Caco-2 (cell line): ENCODE results near the gene COMMD10. TPM values are rescaled to one million over a fixed set of nuclear protein-coding genes. Genes with fewer than 3 reads are reported as not detected.

Experiments
- BruUV-seq: library from RNA; stranded (reverse); fragments of 400-500 nt; replicated peaks from 2 replicates; lab custom pipeline; 2021; lab: Mats Ljungman, UMichigan
- CTCF ChIA-PET: fragments of 300-600 bp; sonication (Branson Sonifier 250); formaldehyde crosslinking; loops from one replicate; lab custom pipeline; 2022; ENCODE audit warnings: antibody characterized with exemption; lab: Charles Lee
- POLR2A ChIA-PET: fragments of 300-600 bp; sonication (Branson Sonifier 250); formaldehyde crosslinking; loops from one replicate; lab custom pipeline; 2022; ENCODE audit warnings: antibody characterized with exemption; lab: Charles Lee
- DNase-seq, 2 experiments: peaks; one replicate each; pipeline versions ENCODE4 v3.0.0 to v3.0.0-alpha.2; 2020 to 2022
- H3K27me3 ChIP-seq: replicated peaks from 2 replicates; pipeline ENCODE4 v1.6.0; 2011; ENCODE audit warnings: low read length; ENCODE audit not compliant: control insufficient read depth, insufficient read depth
- H3K36me3 ChIP-seq: 2 replicates; pipeline ENCODE4 v1.5.1; 2011; ENCODE audit warnings: low read length; ENCODE audit not compliant: control insufficient read depth, insufficient read depth
- H3K4me1 ChIP-seq: fragments of 250-450 bp; sonication (Bioruptor Pico); 2 replicates; pipeline ENCODE4 v1.5.1; 2020; ENCODE audit warnings: mild to moderate bottlenecking
- H3K4me3 ChIP-seq: 2 replicates; pipeline ENCODE4 v1.5.1; 2011; ENCODE audit warnings: low read depth, mild to moderate bottlenecking, control low read depth, low read length
- H3K9me3 ChIP-seq: fragments of 250-450 bp; sonication (Bioruptor Pico); 2 replicates; pipeline ENCODE4 v1.5.1; 2020; ENCODE audit warnings: mild to moderate bottlenecking, moderate library complexity
- H3K27ac Mint-ChIP-seq: one replicate; pipeline ENCODE4 v1.8.0; 2022; ENCODE audit warnings: mixed read lengths; ENCODE audit not compliant: unreplicated experiment
- H3K27me3 Mint-ChIP-seq: one replicate; pipeline ENCODE4 v1.8.0; 2022; ENCODE audit warnings: mixed read lengths; ENCODE audit not compliant: insufficient read depth, unreplicated experiment
- H3K36me3 Mint-ChIP-seq: one replicate; pipeline ENCODE4 v1.8.0; 2022; ENCODE audit warnings: mild to moderate bottlenecking, mixed read lengths; ENCODE audit not compliant: insufficient read depth, unreplicated experiment
- H3K4me1 Mint-ChIP-seq: one replicate; pipeline ENCODE4 v1.8.0; 2022; ENCODE audit warnings: low read depth, mixed read lengths; ENCODE audit not compliant: unreplicated experiment
- H3K4me3 Mint-ChIP-seq: one replicate; pipeline ENCODE4 v1.8.0; 2022; ENCODE audit warnings: mild to moderate bottlenecking, moderate library complexity, mixed read lengths; ENCODE audit not compliant: unreplicated experiment
- H3K9me3 Mint-ChIP-seq: one replicate; pipeline ENCODE4 v1.8.0; 2022; ENCODE audit warnings: mixed read lengths; ENCODE audit not compliant: unreplicated experiment
- intact Hi-C: fragments of 100-400 bp; cut with micrococcal nuclease; formaldehyde crosslinking; loops from one replicate; pipeline ENCODE4 v1.10.0; 2022; ENCODE audit not compliant: unreplicated experiment
- total RNA-seq: library from RNA; stranded (reverse); gene quantifications from 2 replicates; pipeline ENCODE4 v1.2.3, GENCODE V29; 2022
- TF ChIP-seq, protein P1 (sequence below), 2 experiments: fragments of 200-600 bp in 1 of 2; IDR thresholded peaks; 1 replicate in 1 of 2; 2 replicates in 1 of 2; pipeline versions ENCODE4 v1.5.1 to v1.8.0; 2011 to 2022; ENCODE audit warnings: antibody characterized with exemption in 1 of 2, control low read depth in 1 of 2, inconsistent platforms in 1 of 2, low read depth in 1 of 2, low read length in 1 of 2, mild to moderate bottlenecking in 1 of 2, moderate library complexity in 1 of 2; ENCODE audit not compliant: insufficient read depth in 1 of 2, severe bottlenecking in 1 of 2, unreplicated experiment in 1 of 2

Gene COMMD10
- total RNA-seq, 1 experiment from 2014 or later: 26.4 TPM

DNA sequence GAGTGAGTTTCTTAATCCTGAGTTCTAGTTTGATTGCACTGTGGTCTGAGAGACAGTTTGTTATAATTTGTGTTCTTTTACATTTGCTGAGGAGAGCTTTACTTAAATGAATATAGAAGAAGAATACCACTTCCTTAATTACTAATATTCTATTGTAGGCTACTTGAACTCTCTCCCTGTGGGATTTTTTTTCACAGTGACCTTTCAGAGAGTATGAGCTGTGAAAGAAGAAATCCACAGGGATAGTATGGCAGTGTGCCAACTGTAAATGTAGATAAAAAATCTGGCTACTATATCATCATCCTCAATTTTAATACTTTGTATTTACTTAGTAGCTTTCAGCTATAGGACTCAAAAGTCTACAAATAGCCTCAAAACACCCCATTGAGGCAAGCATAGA, 67.3 kb downstream of the COMMD10 start:
- ChIA-PET CTCF (no interaction called here), POLR2A (no interaction called here)
- H3K27ac Mint-ChIP-seq: no peak overlapping the region

DNA sequence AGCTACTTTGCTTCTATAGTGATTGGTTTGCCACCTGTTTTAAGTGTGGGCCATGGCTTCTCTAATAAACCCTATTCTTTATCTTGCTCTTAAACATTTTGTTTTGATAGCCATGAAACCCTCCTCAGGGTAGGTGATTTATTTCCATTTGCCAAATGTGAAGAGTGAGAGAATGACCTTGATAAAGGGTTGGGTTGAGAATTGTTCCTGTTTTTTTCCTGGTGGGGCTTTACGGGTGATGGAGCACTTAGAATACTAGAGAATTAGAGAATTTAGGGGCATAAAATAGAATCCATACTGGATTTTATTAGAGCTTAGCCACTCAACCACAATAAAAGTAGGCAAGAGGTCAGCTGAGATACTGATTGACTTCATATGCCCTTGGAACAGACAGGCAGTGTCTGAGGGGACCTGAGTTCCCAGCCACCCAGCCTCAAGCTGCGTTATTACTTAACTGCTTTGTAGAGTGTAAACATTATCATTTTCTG, 68.9 kb downstream of the COMMD10 start:
- no peak overlapping the region for H3K4me3 ChIP-seq
- H3K9me3 ChIP-seq: no peaks in the 10 kb centered on the region
- ChIA-PET POLR2A (no interaction called here), CTCF (no interaction called here)
- BruUV-seq: no TSS peak
- H3K4me3 Mint-ChIP-seq: no peak overlapping the region
- no peaks in the 10 kb centered on the region for H3K36me3 ChIP-seq
- TF ChIP-seq, protein P1, sequence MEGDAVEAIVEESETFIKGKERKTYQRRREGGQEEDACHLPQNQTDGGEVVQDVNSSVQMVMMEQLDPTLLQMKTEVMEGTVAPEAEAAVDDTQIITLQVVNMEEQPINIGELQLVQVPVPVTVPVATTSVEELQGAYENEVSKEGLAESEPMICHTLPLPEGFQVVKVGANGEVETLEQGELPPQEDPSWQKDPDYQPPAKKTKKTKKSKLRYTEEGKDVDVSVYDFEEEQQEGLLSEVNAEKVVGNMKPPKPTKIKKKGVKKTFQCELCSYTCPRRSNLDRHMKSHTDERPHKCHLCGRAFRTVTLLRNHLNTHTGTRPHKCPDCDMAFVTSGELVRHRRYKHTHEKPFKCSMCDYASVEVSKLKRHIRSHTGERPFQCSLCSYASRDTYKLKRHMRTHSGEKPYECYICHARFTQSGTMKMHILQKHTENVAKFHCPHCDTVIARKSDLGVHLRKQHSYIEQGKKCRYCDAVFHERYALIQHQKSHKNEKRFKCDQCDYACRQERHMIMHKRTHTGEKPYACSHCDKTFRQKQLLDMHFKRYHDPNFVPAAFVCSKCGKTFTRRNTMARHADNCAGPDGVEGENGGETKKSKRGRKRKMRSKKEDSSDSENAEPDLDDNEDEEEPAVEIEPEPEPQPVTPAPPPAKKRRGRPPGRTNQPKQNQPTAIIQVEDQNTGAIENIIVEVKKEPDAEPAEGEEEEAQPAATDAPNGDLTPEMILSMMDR (IDR thresholded peaks at IDR 0.05; ENCODE audit: insufficient read depth in 1 of 2, low read depth in 1 of 2, low read length in 1 of 2, severe bottlenecking in 1 of 2, unreplicated experiment in 1 of 2): no peak
- H3K36me3 Mint-ChIP-seq: no peaks in the 10 kb centered on the region
- H3K4me1 ChIP-seq: no peaks in the 10 kb centered on the region
- H3K4me1 Mint-ChIP-seq: peaks cover under 1% of the 10 kb centered on the region
- intact Hi-C loops: no loop called here
- no peak overlapping the region for H3K27ac Mint-ChIP-seq
- DNase-seq: no peak
- H3K9me3 Mint-ChIP-seq: no peaks in the 10 kb centered on the region
- H3K27me3 Mint-ChIP-seq: no peaks in the 10 kb centered on the region
- no peaks in the 10 kb centered on the region for H3K27me3 ChIP-seq

More for the DNA sequence above, 67.3 kb downstream of the COMMD10 start:
- Histone ChIP-seq H3K27me3 (no peaks in the 10 kb centered on the region), H3K36me3 (no peaks in the 10 kb centered on the region), H3K9me3 (no peaks in the 10 kb centered on the region), H3K4me1 (no peaks in the 10 kb centered on the region), H3K4me3 (no peak overlapping the region)
- no peaks in the 10 kb centered on the region for H3K36me3 Mint-ChIP-seq
- intact Hi-C loops: no loop called here
- no peaks in the 10 kb centered on the region for H3K4me1 Mint-ChIP-seq
- H3K27me3 Mint-ChIP-seq: no peaks in the 10 kb centered on the region
- H3K9me3 Mint-ChIP-seq: no peaks in the 10 kb centered on the region
- H3K4me3 Mint-ChIP-seq: no peak overlapping the region
- TF ChIP-seq, protein P1 (IDR thresholded peaks at IDR 0.05; ENCODE audit: insufficient read depth in 1 of 2, low read depth in 1 of 2, low read length in 1 of 2, severe bottlenecking in 1 of 2, unreplicated experiment in 1 of 2): no peak
- BruUV-seq: no TSS peak
- DNase-seq: no peak

DNA sequence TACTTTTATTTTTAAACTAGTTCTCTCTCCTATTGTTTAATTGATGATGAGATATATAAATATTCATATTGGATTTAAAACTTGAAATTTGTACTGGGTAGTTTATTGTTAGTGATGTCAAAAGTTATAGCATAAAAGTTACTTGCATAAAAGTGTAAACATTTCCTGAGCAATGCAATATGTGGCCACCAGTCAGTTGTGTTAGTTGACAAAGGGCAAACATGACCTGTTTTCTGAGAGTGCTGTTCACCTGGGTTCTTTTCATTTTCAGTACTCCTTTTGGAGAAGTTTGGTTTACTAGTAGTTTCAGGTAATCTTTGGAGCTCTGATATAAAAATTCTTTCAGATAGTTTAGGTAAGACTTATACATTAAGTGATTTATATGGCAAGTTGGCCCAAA, 69.4 kb downstream of the COMMD10 start:
- Mint-ChIP-seq H3K9me3 (no peaks in the 10 kb centered on the region), H3K36me3 (no peaks in the 10 kb centered on the region), H3K4me1 (peaks cover 6% of the 10 kb centered on the region), H3K4me3 (no peak overlapping the region), H3K27ac (no peak overlapping the region), H3K27me3 (no peaks in the 10 kb centered on the region)
- no peaks in the 10 kb centered on the region for H3K36me3 ChIP-seq
- no TSS peak for BruUV-seq
- intact Hi-C loops: no loop called here
- TF ChIP-seq, protein P1 (IDR thresholded peaks at IDR 0.05; ENCODE audit: insufficient read depth in 1 of 2, low read depth in 1 of 2, low read length in 1 of 2, severe bottlenecking in 1 of 2, unreplicated experiment in 1 of 2): no peak
- ChIA-PET CTCF (no interaction called here), POLR2A (no interaction called here)
- no peaks in the 10 kb centered on the region for H3K9me3 ChIP-seq
- no peak overlapping the region for H3K4me3 ChIP-seq
- H3K27me3 ChIP-seq: no peaks in the 10 kb centered on the region
- H3K4me1 ChIP-seq: no peaks in the 10 kb centered on the region
- DNase-seq: no peak
